ENCODE data around the gene SSNA1.

DNA sequence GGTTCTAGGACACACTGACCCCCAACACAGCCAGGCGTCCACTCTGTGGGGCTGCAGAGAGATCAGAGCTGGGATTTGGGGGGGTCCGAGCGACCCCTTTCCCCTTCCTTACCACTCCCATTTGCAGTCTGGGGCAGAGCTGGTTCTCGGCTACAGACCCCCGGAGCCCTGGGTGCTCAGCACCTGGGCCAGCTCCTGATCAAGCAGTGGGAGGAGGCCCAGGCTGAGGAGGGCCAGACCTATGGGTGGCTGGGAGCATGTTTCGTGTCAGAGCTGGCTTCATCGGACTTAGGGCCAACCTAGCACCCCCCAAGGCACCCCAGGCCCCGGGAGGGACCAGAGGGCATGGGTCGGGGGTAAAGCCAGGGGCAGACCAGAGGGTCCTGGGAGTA, 42.0 kb upstream of the SSNA1 start:
- TF ChIP-seq, protein P1, sequence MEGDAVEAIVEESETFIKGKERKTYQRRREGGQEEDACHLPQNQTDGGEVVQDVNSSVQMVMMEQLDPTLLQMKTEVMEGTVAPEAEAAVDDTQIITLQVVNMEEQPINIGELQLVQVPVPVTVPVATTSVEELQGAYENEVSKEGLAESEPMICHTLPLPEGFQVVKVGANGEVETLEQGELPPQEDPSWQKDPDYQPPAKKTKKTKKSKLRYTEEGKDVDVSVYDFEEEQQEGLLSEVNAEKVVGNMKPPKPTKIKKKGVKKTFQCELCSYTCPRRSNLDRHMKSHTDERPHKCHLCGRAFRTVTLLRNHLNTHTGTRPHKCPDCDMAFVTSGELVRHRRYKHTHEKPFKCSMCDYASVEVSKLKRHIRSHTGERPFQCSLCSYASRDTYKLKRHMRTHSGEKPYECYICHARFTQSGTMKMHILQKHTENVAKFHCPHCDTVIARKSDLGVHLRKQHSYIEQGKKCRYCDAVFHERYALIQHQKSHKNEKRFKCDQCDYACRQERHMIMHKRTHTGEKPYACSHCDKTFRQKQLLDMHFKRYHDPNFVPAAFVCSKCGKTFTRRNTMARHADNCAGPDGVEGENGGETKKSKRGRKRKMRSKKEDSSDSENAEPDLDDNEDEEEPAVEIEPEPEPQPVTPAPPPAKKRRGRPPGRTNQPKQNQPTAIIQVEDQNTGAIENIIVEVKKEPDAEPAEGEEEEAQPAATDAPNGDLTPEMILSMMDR (IDR thresholded peaks at IDR 0.05), result no peak
- no peak for TF ChIP-seq POLR2A (IDR thresholded peaks at IDR 0.05)

All from ovary (tissue), 3 donors.